ENCODE measurements around the gene LCLAT1.

The LCLAT1 gene

GRCh38 chr2:30645081-30645744 lies 198.2 kb downstream of the LCLAT1 start:
- no peak for DNase-seq (ENCODE audit: low read depth)

GRCh38 chr2:30645745-30646119 lies 198.7 kb downstream of the LCLAT1 start:
- DNase-seq (ENCODE audit: low read depth): no peak

- no peak for DNase-seq (ENCODE audit: low read depth)
These were observed 200.9 kb downstream of the LCLAT1 start for GRCh38 chr2:30647752-30648457.

- DNase-seq (ENCODE audit: low read depth): no peak
These were observed 202.2 kb downstream of the LCLAT1 start for GRCh38 chr2:30649278-30649677.

- DNase-seq (ENCODE audit: low read depth): no peak
These were observed 202.8 kb downstream of the LCLAT1 start for GRCh38 chr2:30649828-30650227.

- no peak for DNase-seq (ENCODE audit: low read depth)
These were observed 205.3 kb downstream of the LCLAT1 start for GRCh38 chr2:30652271-30652915.

GRCh38 chr2:30653847-30654246 lies 206.8 kb downstream of the LCLAT1 start:
- no peak for DNase-seq (ENCODE audit: low read depth)

- no peak for DNase-seq (ENCODE audit: low read depth)
These were observed 207.4 kb downstream of the LCLAT1 start for GRCh38 chr2:30654404-30654803.

- no peak for DNase-seq (ENCODE audit: low read depth)
These were observed 208.2 kb downstream of the LCLAT1 start for GRCh38 chr2:30655211-30655610.

GRCh38 chr2:30655660-30656059 lies 208.6 kb downstream of the LCLAT1 start:
- no peak for DNase-seq (ENCODE audit: low read depth)

GRCh38 chr2:30656079-30656478 lies 209.0 kb downstream of the LCLAT1 start:
- no peak for DNase-seq (ENCODE audit: low read depth)

GRCh38 chr2:30661173-30662107 lies 214.4 kb downstream of the LCLAT1 start:
- no peak for DNase-seq (ENCODE audit: low read depth)

- no peak for DNase-seq (ENCODE audit: low read depth)
These were observed 215.5 kb downstream of the LCLAT1 start for GRCh38 chr2:30662268-30663131.

- DNase-seq (ENCODE audit: low read depth): no peak
These were observed 216.3 kb downstream of the LCLAT1 start for GRCh38 chr2:30663321-30663720.

GRCh38 chr2:30663806-30664205 lies 216.8 kb downstream of the LCLAT1 start:
- no peak for DNase-seq (ENCODE audit: low read depth)

GRCh38 chr2:30664761-30665358 lies 217.8 kb downstream of the LCLAT1 start:
- DNase-seq (ENCODE audit: low read depth): peak; percentile 87

- no peak for DNase-seq (ENCODE audit: low read depth)
These were observed 218.8 kb downstream of the LCLAT1 start for GRCh38 chr2:30665761-30666265.

- peak; percentile 95 for DNase-seq (ENCODE audit: low read depth)
These were observed 219.3 kb downstream of the LCLAT1 start for GRCh38 chr2:30666266-30666874.

GRCh38 chr2:30670453-30670852 lies 223.4 kb downstream of the LCLAT1 start:
- DNase-seq (ENCODE audit: low read depth): no peak

- no peak for DNase-seq (ENCODE audit: low read depth)
These were observed 226.1 kb downstream of the LCLAT1 start for GRCh38 chr2:30673127-30673526.

All from non-pigmented ciliary epithelial cell (primary cell).